GM12872 (cell line): Measurements from ENCODE around the gene NT5C1B.

Source experiments
- CTCF ChIP-seq: IDR thresholded peaks from 3 replicates; pipeline ENCODE4 v1.5.1; 2011; ENCODE audit warnings: low read depth, mild to moderate bottlenecking, low read length, moderate library complexity; ENCODE audit not compliant: insufficient read depth

NT5C1B gene

GRCh38 chr2:18560797-18561085 lies 28.6 kb downstream of the NT5C1B start:
- TF ChIP-seq CTCF, result no peak

- TF ChIP-seq CTCF, result no peak
These were observed 29.2 kb downstream of the NT5C1B start, which contains the start of gene RDH14 for GRCh38 chr2:18560031-18560796. RDH14 (minus strand) TSS chr2:18560653; CDS start chr2:18560572, 81 bp downstream.

GRCh38 chr2:18559531-18560030 lies 29.8 kb downstream of the NT5C1B start:
- no peak for TF ChIP-seq CTCF

- no peak for TF ChIP-seq CTCF
These were observed 30.9 kb downstream of the NT5C1B start for GRCh38 chr2:18558458-18558857.

GRCh38 chr2:18557121-18557520 lies 32.2 kb downstream of the NT5C1B start:
- TF ChIP-seq CTCF, result no peak

GRCh38 chr2:18552351-18553077 lies 36.9 kb downstream of the NT5C1B start:
- TF ChIP-seq CTCF, result no peak

GRCh38 chr2:18551623-18552022 lies 37.7 kb downstream of the NT5C1B start:
- no peak for TF ChIP-seq CTCF
